ENCODE data around the gene MALL. TPM values are rescaled to one million over a fixed set of nuclear protein-coding genes. Genes with fewer than 3 reads are reported as not detected.
"Not testable (repeated sequence)": the region's sequence is repeated elsewhere in the genome, so short reads cannot be mapped to it uniquely, and the experiment has no call there.

The MALL gene
- total RNA-seq, 4 donors from 2014 or later: 38.7 to 92.8 (median 54.1) TPM

- peak in 1 of 2 donors; percentile 23 for DNase-seq (ENCODE audit: low spot score in 2 of 2)
- H3K4me3 ChIP-seq (ENCODE audit: low read depth, poor library complexity, severe bottlenecking); intact Hi-C loops (cut with DNase I; ENCODE audit: low total_unique reads): not testable (repeated sequence)
- WGBS, 2 donors: no CpG with 5 or more reads among the region's 9 CpGs
These were observed 78.3 kb downstream of the MALL start for GRCh38 chr2:110037336-110037735.

- H3K4me3 ChIP-seq (ENCODE audit: low read depth, poor library complexity, severe bottlenecking); intact Hi-C loops (cut with DNase I; ENCODE audit: low total_unique reads); DNase-seq (ENCODE audit: low spot score in 2 of 2): not testable (repeated sequence)
- WGBS, 2 donors: no CpG with 5 or more reads among the region's 6 CpGs
These were observed 80.2 kb downstream of the MALL start for GRCh38 chr2:110035384-110035783.

- H3K4me3 ChIP-seq (ENCODE audit: low read depth, poor library complexity, severe bottlenecking); intact Hi-C loops (cut with DNase I; ENCODE audit: low total_unique reads): not testable (repeated sequence)
- WGBS, 2 donors: no CpG with 5 or more reads among the region's 10 CpGs
- DNase-seq (ENCODE audit: low spot score in 2 of 2): peak in 1 of 2 donors; percentile 49
These were observed 80.7 kb downstream of the MALL start for GRCh38 chr2:110034935-110035334.

Small RNA genes within 50 kb of the gene (microRNA-seq; reads per million reads assigned to microRNA genes)
- gene MIR4267 (ENCODE audit: borderline number of aligned reads in 1 of 2, borderline replicate concordance in 2 of 2) (0 reads per million in 2 donors), gene MIR4436B1 (ENCODE audit: borderline number of aligned reads in 1 of 2, borderline replicate concordance in 2 of 2) (0 reads per million in 2 donors)

Other genes with a start within 250 kb of the MALL start
- gene LIMS3, start 217.1 kb downstream of the MALL start, total RNA-seq: 1 to 10 TPM in 1 of 4 donors, under 1 TPM in 2, not detected in 1; 0.72 to 2.8 (median 0.81) TPM
- 1 to 10 TPM in 3 of 4 donors, under 1 TPM in 1; 0.59 to 2.6 (median 1.8) TPM for gene NPHP1, start 89.2 kb upstream of the MALL start, total RNA-seq
- 100 to 1,000 TPM in 1 of 4 donors, 10 to 100 TPM in 3; 49.6 to 138 (median 67.7) TPM for gene MTLN, start 96.7 kb upstream of the MALL start, total RNA-seq

Measured in lower leg skin (tissue), 4 donors.